K562 (cell line): ENCODE measurements around the gene TMEM63A. TPM values are rescaled to one million over a fixed set of nuclear protein-coding genes. Genes with fewer than 3 reads are reported as not detected.
A peak's percentile ranks its signal among the peaks of the same experiment; 100 is the strongest.

Experiments
- ATAC-seq: fragments of 200-7000 bp; cut with Tn5 transposase; 3 replicates; pipeline ENCODE4 v1.9.1; 2020; ENCODE audit warnings: moderate library complexity
- Bru-seq: library from RNA; stranded (reverse); fragments of 400-500 nt; gene quantifications from one replicate; lab custom pipeline; 2021; lab: Mats Ljungman, UMichigan
- BruChase-seq, 2 experiments: library from RNA; stranded (reverse); fragments of 400-500 nt; gene quantifications; one replicate each; lab custom pipeline; 2021; lab: Mats Ljungman, UMichigan
- BruUV-seq: library from RNA; stranded (reverse); fragments of 400-500 nt; replicated peaks from 2 replicates; lab custom pipeline; 2021; lab: Mats Ljungman, UMichigan
- CTCF ChIA-PET: fragments of 300-600 bp; formaldehyde crosslinking; extraction: SDS; loops from one replicate; lab custom pipeline; 2021; ENCODE audit warnings: low intra/inter-chr PET ratio; lab: Yijun Ruan, JAX
- POLR2A ChIA-PET: fragments of 300-600, 350-650 bp; sonication (Branson Sonifier 250); formaldehyde crosslinking; extraction: SDS; loops from one replicate; lab custom pipeline; 2021; ENCODE audit warnings: antibody characterized with exemption, inconsistent platforms; lab: Yijun Ruan, JAX
- DNase-seq, 4 experiments: peaks; one replicate each; pipeline versions ENCODE4 v3.0.0 to v3.0.0-alpha.2; 2011 to 2018; ENCODE audit warnings: low spot score in 3 of 4, mixed read lengths in 3 of 4; ENCODE audit errors: extremely low read depth in 1 of 4
- FAIRE-seq: peaks from 2 replicates; lab custom pipeline; 2011; peaks lifted over from hg19 to GRCh38; lab: Jason Lieb, UNC
- H2AFZ ChIP-seq: 2 replicates; pipeline ENCODE4 v1.6.0; 2011; ENCODE audit warnings: low read depth, low read length, control low read depth, inconsistent platforms
- H3K27ac ChIP-seq: fragments of 200-600 bp; 3 replicates; pipeline ENCODE4 v1.8.0; 2011; ENCODE audit warnings: low read depth, mild to moderate bottlenecking, control low read depth, inconsistent platforms, low read length, moderate library complexity, mixed read lengths; ENCODE audit errors: extremely low read depth
- H3K27me3 ChIP-seq, 2 experiments: fragments of 300-600 bp in 1 of 2; 2 replicates in 1 of 2; 3 replicates in 1 of 2; pipeline versions ENCODE4 v1.6.0 to v1.8.0; 2011; ENCODE audit warnings: inconsistent platforms in 2 of 2, low read length in 2 of 2, mild to moderate bottlenecking in 1 of 2, mixed read lengths in 1 of 2, moderate library complexity in 1 of 2; ENCODE audit not compliant: control insufficient read depth in 2 of 2, insufficient read depth in 2 of 2
- H3K36me3 ChIP-seq: fragments of 300-600 bp; 3 replicates; pipeline ENCODE4 v1.8.0; 2011; ENCODE audit warnings: mild to moderate bottlenecking, low read length, inconsistent platforms; ENCODE audit not compliant: control insufficient read depth, insufficient read depth
- H3K4me1 ChIP-seq, 2 experiments: fragments of 200-600 bp in 1 of 2; replicated peaks in 1 of 2; 2 replicates in 1 of 2; 3 replicates in 1 of 2; pipeline versions ENCODE4 v1.5.1 to v1.8.0; 2011; ENCODE audit warnings: inconsistent platforms in 2 of 2, low read length in 2 of 2, mild to moderate bottlenecking in 1 of 2, mixed read lengths in 1 of 2, moderate library complexity in 1 of 2; ENCODE audit not compliant: control insufficient read depth in 2 of 2, insufficient read depth in 2 of 2
- H3K4me2 ChIP-seq: 2 replicates; pipeline ENCODE4 v1.6.1; 2011; ENCODE audit warnings: low read length, control low read depth, inconsistent platforms, mixed read lengths; ENCODE audit not compliant: insufficient read depth
- H3K4me3 ChIP-seq: fragments of 200-600 bp; sonication (generic), shearing (Covaris generic); 2 replicates; pipeline ENCODE4 v1.5.1; 2016; ENCODE audit warnings: control low read depth, inconsistent platforms
- H3K79me2 ChIP-seq: fragments of 200-600 bp; 3 replicates; pipeline ENCODE4 v1.8.0; 2011; ENCODE audit warnings: low read length, inconsistent platforms; ENCODE audit not compliant: control insufficient read depth, insufficient read depth
- H3K9ac ChIP-seq, 2 experiments: 2 replicates each; pipeline versions ENCODE4 v1.6.0 to v1.6.1; 2011; ENCODE audit warnings: low read depth in 2 of 2, low read length in 2 of 2, control low read depth in 1 of 2, inconsistent platforms in 1 of 2, mild to moderate bottlenecking in 1 of 2, mixed read lengths in 1 of 2; ENCODE audit not compliant: insufficient read depth in 1 of 2
- H3K9me1 ChIP-seq: one replicate; pipeline ENCODE4 v1.6.0; 2011; ENCODE audit warnings: inconsistent platforms, mild to moderate bottlenecking, low read length, moderate library complexity; ENCODE audit not compliant: control insufficient read depth, insufficient read depth
- H3K9me3 ChIP-seq: replicated peaks from 2 replicates; pipeline ENCODE4 v1.5.1; 2011; ENCODE audit warnings: low read depth, low read length, inconsistent platforms; ENCODE audit not compliant: control insufficient read depth, insufficient read depth
- H4K20me1 ChIP-seq: replicated peaks from 2 replicates; pipeline ENCODE4 v1.6.1; 2011; ENCODE audit warnings: low read length, inconsistent platforms, mixed read lengths; ENCODE audit not compliant: control insufficient read depth, insufficient read depth
- HDAC8 ChIP-seq: fragments of 450-650 bp; IDR thresholded peaks from 2 replicates; pipeline ENCODE4 v1.6.1; 2016; ENCODE audit warnings: mild to moderate bottlenecking, missing genetic modification characterization, moderate library complexity, missing compliant biosample characterization
- KLF1 ChIP-seq: fragments of 450-650 bp; IDR thresholded peaks from 2 replicates; pipeline ENCODE4 v1.6.1; 2016; ENCODE audit warnings: missing genetic modification characterization, missing compliant biosample characterization
- RBM39 ChIP-seq: fragments of 200-400 bp; formaldehyde crosslinking; optimal IDR thresholded peaks from 2 replicates; pipeline ENCODE3; 2018; ENCODE audit warnings: low read depth, low read length
- SMC3 ChIP-seq: conservative IDR thresholded peaks from 2 replicates; pipeline ENCODE4 v1.6.1; 2011; ENCODE audit warnings: low read depth, low read length, improper control_type of control experiment; ENCODE audit not compliant: insufficient read depth
- ZNF23 ChIP-seq: fragments of 250-450 bp; sonication (Bioruptor Pico); IDR thresholded peaks from 2 replicates; pipeline ENCODE4 v1.4.0; 2020; ENCODE audit warnings: mild to moderate bottlenecking
- ZNF253 ChIP-seq: fragments of 250-450 bp; sonication (Bioruptor Pico); conservative IDR thresholded peaks from 2 replicates; pipeline ENCODE4 v1.6.1; 2021; ENCODE audit warnings: mild to moderate bottlenecking
- WGBS: fragments of 100-300 bp; shearing (Covaris generic); methylation state at CpG from one replicate; pipeline ENCODE4 v1.1.6; 2016; ENCODE audit warnings: low coverage, mixed read lengths; ENCODE audit not compliant: insufficient coverage; ENCODE audit errors: missing lambda C conversion rate; 5-methylcytosine and 5-hydroxymethylcytosine counted together
- in situ Hi-C: fragments of 300-500 bp; cut with MboI; formaldehyde crosslinking; loops from 4 replicates; pipeline ENCODE4 v1.15.0; 2018; ENCODE audit warnings: inconsistent platforms, mixed read lengths
- intact Hi-C: fragments of 100-400 bp; cut with micrococcal nuclease; formaldehyde crosslinking; loops from 2 replicates; pipeline ENCODE4 v1.14.2; 2022
- long read RNA-seq, 3 experiments: library from polyadenylated mRNA in 2 of 3; library from RNA in 1 of 3; unstranded in 2 of 3; stranded (forward) in 1 of 3; transcript quantifications; one replicate each; pipeline ENCODE4 v2.0.0, GENCODE V29; 2019 to 2022
- polyA minus RNA-seq, 3 experiments: library from RNA; depleted of rRNA, polyadenylated mRNA; stranded (reverse); fragments of >200 nt; gene quantifications; 2 replicates each; pipeline ENCODE4 v1.2.3, GENCODE V29; 2011
- polyA plus RNA-seq, 8 experiments: library from polyadenylated mRNA; depleted of rRNA in 4 of 8; stranded (reverse) in 5 of 8; unstranded in 3 of 8; fragments of >200 nt; fragmentation: Nextera tagmentation in 2 of 8; fragmentation: Illumina TruSeq in 1 of 8; extraction: Ambion mirVana in 2 of 8; extraction: Trizol in 1 of 8; gene quantifications; 2 replicates each; pipeline versions ENCODE4 v1.2.1 to v1.2.3, GENCODE V29; 2011 to 2014; ENCODE audit warnings: inconsistent platforms in 1 of 8, missing spikeins in 1 of 8
- total RNA-seq, 7 experiments: library from RNA; depleted of rRNA in 6 of 7; stranded (reverse); fragments of >200 nt in 6 of 7; fragmentation: Illumina TruSeq in 2 of 7; extraction: Trizol in 2 of 7; gene quantifications; 2 replicates each; pipeline versions ENCODE4 v1.2.1 to v1.2.3, GENCODE V29; 2011 to 2021; ENCODE audit warnings: low replicate concordance in 1 of 7
- TF ChIP-seq, protein P1 (sequence below), 3 experiments: fragments of 200-800 bp in 1 of 3; fragments of 250-450 bp in 1 of 3; fragments of 450-650 bp in 1 of 3; sonication (Bioruptor Pico) in 1 of 3; sonication (Bioruptor generic) in 1 of 3; formaldehyde crosslinking in 1 of 3; IDR thresholded peaks; 2 replicates each; pipeline versions ENCODE4 v1.6.1 to v1.8.0; 2016 to 2022; ENCODE audit warnings: mild to moderate bottlenecking in 2 of 3, missing genetic modification characterization in 2 of 3, missing compliant biosample characterization in 1 of 3, moderate library complexity in 1 of 3

Gene TMEM63A
- total RNA-seq (2011; cell fraction: chromatin; rRNA removed; ENCODE audit: low replicate concordance): 420 and 854 TPM in 2 replicates
- total RNA-seq (2011; cell fraction: nucleolus; rRNA removed): 362 and 382 TPM in 2 replicates
- total RNA-seq (2011; cell fraction: nucleoplasm; rRNA removed): 379 and 427 TPM in 2 replicates
- 17.5 and 21.2 TPM in 2 replicates for total RNA-seq (2014; rRNA removed)
- total RNA-seq (2014; rRNA removed; fragmentation: Illumina TruSeq; extraction: Trizol): 17.2 and 17.6 TPM in 2 replicates
- 16.2 and 17.5 TPM in 2 replicates for total RNA-seq (2015; rRNA removed; fragmentation: Illumina TruSeq; extraction: Trizol)
- total RNA-seq (2021): 48.5 and 54.6 TPM in 2 replicates
- 39.2 and 70.5 TPM in 2 replicates for polyA plus RNA-seq (2011; rRNA removed)
- 23.7 and 25.8 TPM in 2 replicates for polyA plus RNA-seq (2011; cell fraction: cytosol; rRNA removed)
- polyA plus RNA-seq (2011; cell fraction: nucleus; rRNA removed): 496 and 545 TPM in 2 replicates
- polyA plus RNA-seq (2012): 27.0 and 59.7 TPM in 2 replicates
- 37.7 and 39.0 TPM in 2 replicates for polyA plus RNA-seq (2014; fragmentation: Illumina TruSeq; extraction: Trizol)
- polyA plus RNA-seq (2014; fragmentation: Nextera tagmentation; extraction: Ambion mirVana): 1 to 10 TPM; 2.0 to 2.8 TPM
- 30.5 and 32.4 TPM in 2 replicates for polyA plus RNA-seq (2014; rRNA removed)
- 57.7 and 57.8 TPM in 2 replicates for polyA minus RNA-seq (2011; rRNA and poly(A)+ RNA removed)
- 16.8 and 28.1 TPM in 2 replicates for polyA minus RNA-seq (2011; cell fraction: cytosol; rRNA and poly(A)+ RNA removed)
- 118 and 144 TPM in 2 replicates for polyA minus RNA-seq (2011; cell fraction: nucleus; rRNA and poly(A)+ RNA removed)
- Bru-seq, nascent RNA: percentile 83 among the genes with signal in this experiment
- BruChase-seq, experiment 1, labeled RNA remaining after a 2-hour chase: percentile 79 among the genes with signal in this experiment
- BruChase-seq, experiment 2, labeled RNA remaining after a 6-hour chase: percentile 75 among the genes with signal in this experiment
- long read RNA-seq, experiment 1, full-length matches to known transcripts: 19 of 117 reads
- long read RNA-seq, experiment 1, partial matches to known transcripts: 78 of 117 reads
- long read RNA-seq, experiment 1, other reads (novel, unspliced or antisense): 20 of 117 reads
- long read RNA-seq, experiment 2, full-length matches to known transcripts: 9 of 35 reads
- long read RNA-seq, experiment 2, partial matches to known transcripts: 6 of 35 reads
- long read RNA-seq, experiment 2, other reads (novel, unspliced or antisense): 20 of 35 reads
- long read RNA-seq, experiment 3, full-length matches to known transcripts: 3 of 9 reads
- long read RNA-seq, experiment 3, partial matches to known transcripts: 3 of 9 reads
- long read RNA-seq, experiment 3, other reads (novel, unspliced or antisense): 3 of 9 reads

DNA sequence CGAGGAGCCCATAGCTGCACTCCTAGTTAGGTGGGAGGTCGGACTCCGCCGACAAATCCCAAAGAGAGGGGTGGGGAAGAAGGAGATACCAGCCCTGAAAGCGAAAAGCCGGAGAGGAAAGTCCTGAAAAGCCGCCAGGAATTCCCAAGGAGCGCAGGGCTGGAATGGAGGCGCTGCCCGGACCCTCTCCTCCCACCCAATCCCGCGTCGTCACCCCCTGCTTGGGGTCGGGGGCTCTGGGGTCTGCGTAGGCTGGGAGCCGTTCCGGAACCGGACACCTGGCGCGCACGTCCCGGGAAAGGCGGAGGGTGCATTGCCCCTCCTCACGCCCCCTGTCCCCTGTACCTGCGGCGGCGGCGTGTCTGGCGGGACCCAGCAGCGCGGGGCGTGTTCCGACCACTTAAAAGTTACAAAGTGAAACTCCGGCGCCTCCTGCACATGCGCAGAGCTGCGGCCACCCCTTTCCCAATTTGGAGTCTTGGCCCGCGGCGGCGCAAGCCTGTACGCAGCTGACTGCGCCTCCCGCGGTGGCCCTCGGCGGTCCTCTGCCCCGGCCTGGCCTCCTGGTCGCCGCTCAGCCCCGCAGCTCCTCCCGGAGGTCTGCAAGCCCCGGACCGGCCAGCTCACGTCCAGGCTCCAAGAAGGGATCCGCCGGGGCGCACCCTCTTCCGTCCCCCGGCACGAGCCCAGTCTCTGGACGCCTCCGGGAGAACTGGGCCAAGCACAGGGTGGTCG is at the start of gene TMEM63A:
Gene TMEM63A, minus strand, starts transcription at position 422 of the 735 bp plus-strand sequence. CDS start 4,800 bp downstream, outside the sequence.
- Histone ChIP-seq H3K27me3 (no peaks in the 10 kb centered on the region), H3K9me3 (no peaks in the 10 kb centered on the region), H3K9ac (peak within 1 kb of the TSS; percentile 92 to 97), H3K36me3 (peaks cover 35% of the 10 kb centered on the region; the same call in 2 of the 3 replicates), H3K9me1 (peaks cover 6% of the 10 kb centered on the region), H3K4me2 (peak within 1 kb of the TSS; percentile 97), H4K20me1 (peaks cover 17% of the 10 kb centered on the region; the same call in 1 of the 2 replicates), H3K79me2 (peaks cover 48% of the 10 kb centered on the region), H3K4me3 (peak within 1 kb of the TSS; percentile 87), H2AFZ (peak within 1 kb of the TSS; percentile 88), H3K27ac (peak within 1 kb of the TSS; percentile 88), H3K4me1 (peaks cover 23 to 56% of the 10 kb centered on the region in 2 experiments; a peak in 4 of 5 replicates)
- ATAC-seq: peak; percentile 90
- in situ Hi-C loops (no loop called here), intact Hi-C loops (loop anchor here (2.0 to 5.0 kb wide), 3 partner anchors 43 to 240 kb away; partner anchors contain the start of gene PYCR2)
- TSS peak; percentile 53 for BruUV-seq
- ChIA-PET POLR2A (interaction anchor here (0.6 to 4.1 kb wide), 19 partner anchors 11 to 456 kb away, joined by 3 to 37 read pairs (median 5); partner anchors contain the start of gene SDE2), CTCF (no interaction called here)
- peak; percentile 95 to 97 (median 97) for DNase-seq
- FAIRE-seq: no peak
- 0% methylated on average over 47 of the region's 64 CpGs for WGBS
- TF ChIP-seq ZNF253 (no peak), ZNF23 (CRISPR knock-in tag) (no peak), RBM39 (no peak), HDAC8 (tag) (peak; percentile 15; the same call in 1 of the 2 replicates), KLF1 (tag) (no peak), SMC3 (0 out of 2 replicates have a peak, but pooled peaks have one; percentile 3)
- TF ChIP-seq, protein P1, sequence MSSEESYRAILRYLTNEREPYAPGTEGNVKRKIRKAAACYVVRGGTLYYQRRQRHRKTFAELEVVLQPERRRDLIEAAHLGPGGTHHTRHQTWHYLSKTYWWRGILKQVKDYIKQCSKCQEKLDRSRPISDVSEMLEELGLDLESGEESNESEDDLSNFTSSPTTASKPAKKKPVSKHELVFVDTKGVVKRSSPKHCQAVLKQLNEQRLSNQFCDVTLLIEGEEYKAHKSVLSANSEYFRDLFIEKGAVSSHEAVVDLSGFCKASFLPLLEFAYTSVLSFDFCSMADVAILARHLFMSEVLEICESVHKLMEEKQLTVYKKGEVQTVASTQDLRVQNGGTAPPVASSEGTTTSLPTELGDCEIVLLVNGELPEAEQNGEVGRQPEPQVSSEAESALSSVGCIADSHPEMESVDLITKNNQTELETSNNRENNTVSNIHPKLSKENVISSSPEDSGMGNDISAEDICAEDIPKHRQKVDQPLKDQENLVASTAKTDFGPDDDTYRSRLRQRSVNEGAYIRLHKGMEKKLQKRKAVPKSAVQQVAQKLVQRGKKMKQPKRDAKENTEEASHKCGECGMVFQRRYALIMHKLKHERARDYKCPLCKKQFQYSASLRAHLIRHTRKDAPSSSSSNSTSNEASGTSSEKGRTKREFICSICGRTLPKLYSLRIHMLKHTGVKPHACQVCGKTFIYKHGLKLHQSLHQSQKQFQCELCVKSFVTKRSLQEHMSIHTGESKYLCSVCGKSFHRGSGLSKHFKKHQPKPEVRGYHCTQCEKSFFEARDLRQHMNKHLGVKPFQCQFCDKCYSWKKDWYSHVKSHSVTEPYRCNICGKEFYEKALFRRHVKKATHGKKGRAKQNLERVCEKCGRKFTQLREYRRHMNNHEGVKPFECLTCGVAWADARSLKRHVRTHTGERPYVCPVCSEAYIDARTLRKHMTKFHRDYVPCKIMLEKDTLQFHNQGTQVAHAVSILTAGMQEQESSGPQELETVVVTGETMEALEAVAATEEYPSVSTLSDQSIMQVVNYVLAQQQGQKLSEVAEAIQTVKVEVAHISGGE (CRISPR knock-in tag; IDR thresholded peaks at IDR 0.05): peak in 1 of 3 experiments; percentile 72; a peak in 2 of 6 replicates
